Fibroblast of pulmonary artery (primary cell): Measurements from ENCODE around the gene HINFP.

Experiments
- DNase-seq: peaks from one replicate; pipeline ENCODE4 v3.0.0-alpha.2; 2010; ENCODE audit warnings: low read depth
- H3K4me3 ChIP-seq: replicated peaks from 2 replicates; pipeline ENCODE4 v1.5.1; 2011; ENCODE audit warnings: low read depth, mild to moderate bottlenecking, control low read depth, low read length, moderate library complexity
- CTCF ChIP-seq: IDR thresholded peaks from 2 replicates; pipeline ENCODE4 v1.5.1; 2011; ENCODE audit warnings: mild to moderate bottlenecking, control low read depth, low read length, inconsistent platforms; ENCODE audit errors: missing control alignments

Gene HINFP

DNA sequence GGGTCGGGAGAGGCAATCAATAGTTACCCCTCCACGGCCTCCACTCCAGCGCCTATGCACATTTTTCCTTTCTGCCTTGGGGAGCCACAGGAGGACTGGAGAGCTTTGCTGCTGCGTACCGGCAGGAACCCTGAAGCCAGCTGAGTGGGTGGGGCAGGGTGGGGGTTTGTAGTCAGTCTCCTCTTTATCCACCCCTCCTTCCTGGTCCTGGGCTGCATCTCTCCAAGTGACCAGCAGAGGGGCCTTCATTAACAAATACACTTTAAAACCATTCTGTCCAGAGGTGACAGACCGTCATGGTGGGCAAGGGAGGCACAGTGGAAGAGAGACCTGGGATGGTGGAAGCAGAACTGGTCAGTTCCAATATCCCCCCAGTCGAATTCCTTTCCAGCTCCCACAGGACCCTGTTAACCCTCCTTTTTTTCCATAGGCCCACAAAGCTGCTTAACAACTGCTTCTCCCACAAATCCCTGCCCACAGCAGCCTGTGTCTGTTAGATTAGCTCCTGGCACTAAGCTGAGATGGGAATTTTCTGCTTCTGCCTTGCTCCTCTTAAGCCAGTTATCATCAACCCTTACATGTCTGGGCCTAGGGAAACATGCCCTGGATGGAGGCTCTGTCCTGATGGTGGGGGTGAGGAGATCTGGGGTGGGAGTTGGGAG is 23.6 kb downstream of the HINFP start:
- H3K4me3 ChIP-seq, result no peak overlapping the region
- peak; percentile 75 for DNase-seq
- TF ChIP-seq CTCF, result peak; percentile 68

DNA sequence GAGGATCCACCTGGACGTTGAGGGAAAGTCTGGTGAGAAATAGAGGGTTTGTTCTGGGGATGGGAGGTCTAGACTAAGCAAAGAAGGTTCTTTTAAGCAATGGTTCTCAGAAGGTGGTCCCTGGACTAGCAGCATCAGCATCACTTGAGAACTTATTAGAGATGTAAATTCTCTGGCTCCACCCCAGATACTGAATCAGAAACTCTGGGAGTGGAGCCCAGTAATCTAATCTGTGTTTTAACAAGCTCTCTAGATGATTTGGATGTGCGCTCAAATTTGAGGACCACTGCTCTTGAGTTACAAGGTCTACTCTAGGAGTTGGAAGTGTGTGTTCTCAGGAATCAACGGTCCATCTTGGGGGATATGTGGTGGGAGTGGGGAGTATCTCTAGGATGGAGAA is 24.2 kb downstream of the HINFP start:
- no peak for TF ChIP-seq CTCF
- no peak for DNase-seq
- H3K4me3 ChIP-seq, result no peak overlapping the region

DNA sequence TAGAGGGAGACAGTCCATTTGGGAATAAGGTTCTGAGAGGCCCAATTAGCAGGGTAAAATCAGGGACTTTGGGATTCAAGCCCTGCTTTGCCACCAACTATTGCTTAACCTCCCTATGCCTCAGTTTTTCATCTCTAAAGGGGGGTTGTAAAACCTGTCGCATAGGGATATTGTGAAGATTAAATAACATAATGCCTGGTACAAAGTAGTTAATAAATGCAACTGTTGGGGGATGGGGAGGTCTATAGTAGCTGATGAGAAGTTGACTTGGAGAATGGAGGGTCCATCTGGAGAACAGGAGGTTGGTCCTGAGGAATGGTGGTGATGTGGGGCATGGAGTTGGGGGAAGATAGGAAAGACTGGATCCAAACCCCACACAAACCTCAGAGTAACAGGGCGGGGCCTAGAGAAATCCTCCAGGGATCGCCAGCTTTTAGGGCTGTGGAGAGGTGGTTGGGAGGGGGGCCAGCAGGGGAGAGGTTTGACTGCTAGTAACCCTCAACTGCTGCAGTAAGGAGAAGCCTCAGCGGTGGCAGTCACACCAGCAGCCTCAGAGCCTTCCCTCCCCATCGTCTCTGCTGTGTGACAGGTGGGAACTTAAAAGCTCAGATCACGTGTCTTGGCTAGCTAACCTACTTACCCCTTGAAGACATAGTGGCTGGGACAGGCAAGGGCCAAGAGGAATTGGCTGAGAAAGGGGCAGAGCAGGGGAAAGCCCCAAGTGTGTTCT is 26.4 kb downstream of the HINFP start:
- H3K4me3 ChIP-seq, result no peak overlapping the region
- DNase-seq, result no peak
- no peak for TF ChIP-seq CTCF

DNA sequence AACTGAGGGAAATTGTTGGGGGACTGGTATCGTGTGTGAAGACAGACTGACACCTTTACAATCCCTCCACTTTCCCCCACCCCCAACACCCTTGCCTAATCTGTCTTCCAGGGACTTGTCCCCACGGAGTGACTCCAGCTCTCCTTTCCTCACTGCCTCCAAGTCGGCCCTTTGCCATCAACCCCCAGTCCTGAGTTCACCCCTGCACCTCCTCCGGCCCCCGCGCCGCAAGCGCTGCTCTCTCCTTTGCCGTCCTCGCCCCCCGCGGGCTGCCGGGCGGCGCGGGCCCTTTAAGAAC is 27.3 kb downstream of the HINFP start:
- TF ChIP-seq CTCF, result no peak
- DNase-seq, result no peak
- H3K4me3 ChIP-seq, result peak overlapping the region; percentile 56

DNA sequence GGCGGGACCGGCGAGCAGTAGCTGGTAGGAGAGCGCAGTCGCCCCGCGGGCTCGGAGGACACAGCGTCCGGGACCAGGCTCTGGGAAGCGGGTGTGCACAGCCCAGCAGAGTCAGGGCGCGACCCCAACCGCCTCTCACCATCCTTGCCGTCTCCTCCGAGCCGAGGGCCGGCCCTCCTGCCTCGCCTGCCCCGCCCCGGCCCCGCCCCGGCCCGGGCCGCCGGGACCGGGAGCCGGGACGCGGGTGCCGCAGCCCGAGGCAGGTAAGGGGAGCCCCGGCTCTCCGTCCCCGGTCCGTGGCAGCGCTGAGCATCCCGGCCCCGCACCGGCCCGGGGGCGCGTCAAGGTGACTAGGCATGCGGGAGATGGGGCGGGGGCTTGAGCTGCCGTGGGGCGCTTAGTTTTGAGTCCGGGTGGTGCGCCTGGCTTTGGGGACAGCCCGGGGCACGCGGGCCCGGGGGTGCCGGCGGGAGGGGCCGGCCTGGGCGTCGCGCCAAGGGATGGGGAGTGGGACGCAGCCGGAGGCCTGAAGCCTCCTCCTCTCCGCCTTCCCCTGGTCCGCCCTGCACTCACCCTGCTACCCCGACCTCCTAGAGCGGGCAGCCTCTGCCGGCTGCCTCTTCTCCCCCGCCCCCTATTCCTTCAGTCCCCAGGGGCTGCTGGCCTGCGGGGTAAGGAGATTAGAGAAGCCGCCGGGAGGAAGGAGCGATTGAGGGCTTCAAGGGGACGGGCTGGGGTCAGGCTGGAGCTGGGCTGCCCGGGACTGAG is 27.8 kb downstream of the HINFP start, which contains the start of gene ABCG4:
TSS of gene ABCG4 (plus strand) at position 35 of the 768 bp plus-strand sequence. CDS start 914 bp downstream, outside the sequence.
- H3K4me3 ChIP-seq, result peak within 1 kb of the TSS; percentile 56
- no peak for DNase-seq
- TF ChIP-seq CTCF, result no peak

- peak overlapping the region; percentile 56 for H3K4me3 ChIP-seq
- DNase-seq, result no peak
- no peak for TF ChIP-seq CTCF
These were observed 28.5 kb downstream of the HINFP start for GRCh38 chr11:119149786-119150275.
